GM19468 (cell line): ENCODE measurements around the gene SGCA.

Source experiments
- ATAC-seq: cut with Tn5 transposase; IDR thresholded peaks from one replicate; pipeline ENCODE4 v1.9.1; 2021; ENCODE audit warnings: mild to moderate bottlenecking, moderate library complexity, moderate number of reproducible peaks; ENCODE audit not compliant: unreplicated experiment; ENCODE audit errors: extremely low read depth

SGCA gene

GRCh38 chr17:50164697-50164988, 1.2 kb upstream of the SGCA start:
- no peak for ATAC-seq

DNA sequence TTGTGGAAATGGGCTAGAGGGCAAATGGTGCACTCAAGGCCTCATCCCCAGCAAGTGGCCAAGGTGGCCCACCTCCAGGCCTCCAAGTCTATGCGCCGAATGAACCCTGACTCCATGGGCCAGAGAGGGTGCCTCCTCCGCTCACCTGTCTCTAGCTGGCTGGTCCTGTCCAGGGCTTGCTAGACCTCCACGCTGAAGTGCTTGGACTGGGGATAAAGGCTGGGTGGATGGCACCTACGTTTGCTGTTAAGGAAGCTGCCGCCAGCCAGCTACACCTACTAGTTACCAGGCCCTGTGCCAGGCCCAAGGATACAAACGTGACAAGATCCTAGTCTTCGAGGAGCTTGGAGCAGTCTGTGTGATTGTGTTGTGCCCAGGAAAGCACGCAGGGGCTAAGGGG, 739 bp upstream of the SGCA start:
- no peak for ATAC-seq

DNA sequence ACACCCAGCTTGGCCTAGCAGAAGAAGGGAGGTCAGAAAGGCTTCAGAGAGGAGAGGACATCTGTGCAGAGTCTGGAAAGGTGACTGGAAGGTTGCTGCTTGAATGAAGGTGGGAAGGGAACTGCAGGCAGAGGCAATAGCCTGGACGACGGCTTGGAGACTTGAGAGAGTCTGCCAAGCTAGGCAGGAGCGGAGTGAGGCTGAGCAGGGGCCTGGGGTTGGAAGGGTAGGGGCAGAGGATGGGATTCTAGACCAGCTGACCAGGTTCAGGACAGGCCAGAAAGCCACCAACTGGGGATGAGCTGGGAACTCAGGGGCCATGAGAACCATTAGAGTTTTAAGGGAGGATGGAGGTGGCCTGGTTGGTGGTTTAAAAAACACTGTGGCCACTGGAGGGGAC, 339 bp upstream of the SGCA start:
- no peak for ATAC-seq

GRCh38 chr17:50166518-50167181, 845 bp downstream of the SGCA start:
- no peak for ATAC-seq

DNA sequence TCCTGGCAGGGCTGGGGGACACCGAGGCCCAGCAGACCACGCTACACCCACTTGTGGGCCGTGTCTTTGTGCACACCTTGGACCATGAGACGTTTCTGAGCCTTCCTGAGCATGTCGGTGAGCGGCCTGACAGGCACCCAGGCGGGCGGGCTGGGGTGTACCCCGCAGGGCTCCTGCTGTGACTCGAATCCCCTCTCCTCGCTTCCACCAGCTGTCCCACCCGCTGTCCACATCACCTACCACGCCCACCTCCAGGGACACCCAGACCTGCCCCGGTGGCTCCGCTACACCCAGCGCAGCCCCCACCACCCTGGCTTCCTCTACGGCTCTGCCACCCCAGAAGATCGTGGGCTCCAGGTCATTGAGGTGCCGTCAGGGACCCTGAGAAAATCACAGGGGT, 1.6 kb downstream of the SGCA start:
- ATAC-seq, result no peak

DNA sequence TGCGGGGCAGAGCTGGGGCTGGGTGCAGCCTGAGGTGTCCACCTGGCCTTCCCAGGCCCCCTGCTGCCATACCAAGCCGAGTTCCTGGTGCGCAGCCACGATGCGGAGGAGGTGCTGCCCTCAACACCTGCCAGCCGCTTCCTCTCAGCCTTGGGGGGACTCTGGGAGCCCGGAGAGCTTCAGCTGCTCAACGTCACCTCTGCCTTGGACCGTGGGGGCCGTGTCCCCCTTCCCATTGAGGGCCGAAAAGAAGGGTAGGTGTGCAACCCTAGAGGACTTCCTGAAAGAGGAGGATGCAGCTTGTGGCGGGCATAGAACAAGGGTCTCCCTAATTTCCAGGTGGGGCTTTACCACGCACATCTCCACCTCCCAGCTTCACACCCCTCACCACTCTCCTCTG, 2.5 kb downstream of the SGCA start:
- no peak for ATAC-seq

- no peak for ATAC-seq
Measured at GRCh38 chr17:50169121-50169764, 3.4 kb downstream of the SGCA start.

- no peak for ATAC-seq
Measured at GRCh38 chr17:50169881-50170459, 4.2 kb downstream of the SGCA start.

DNA sequence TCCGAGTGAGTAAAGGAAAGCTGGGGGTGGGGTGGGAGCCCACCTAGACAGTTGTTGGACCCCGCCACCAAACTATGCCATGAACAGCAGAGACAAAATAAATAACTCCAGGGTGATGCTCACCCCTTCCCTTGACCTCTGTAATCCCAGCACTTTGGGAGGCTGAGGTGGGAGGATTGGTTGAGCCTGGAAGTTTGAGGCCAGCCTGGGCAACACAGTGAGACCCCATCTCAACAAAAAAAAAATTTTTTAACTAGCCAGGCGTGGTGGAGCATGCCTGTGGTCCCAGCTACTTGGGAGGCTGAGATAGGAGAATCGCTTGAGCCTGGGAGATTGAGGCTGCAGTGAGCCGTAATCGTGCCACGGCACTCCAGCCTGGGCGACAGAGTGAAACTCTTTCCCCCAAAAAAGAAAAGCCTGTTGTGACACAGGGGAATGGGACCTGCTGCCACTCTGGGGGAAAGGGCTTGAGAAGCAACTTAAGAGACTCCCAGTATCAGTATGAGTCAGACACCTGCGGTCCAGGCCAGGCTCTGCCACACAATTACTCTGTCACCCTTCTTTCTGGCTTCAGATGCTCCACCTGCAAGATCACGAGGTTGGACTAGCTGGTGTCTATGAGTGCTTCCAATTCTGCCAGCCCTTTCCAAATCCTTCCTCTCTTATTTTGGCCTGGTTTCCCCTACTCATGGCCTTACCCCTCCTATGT, 5.0 kb downstream of the SGCA start:
- no peak for ATAC-seq

DNA sequence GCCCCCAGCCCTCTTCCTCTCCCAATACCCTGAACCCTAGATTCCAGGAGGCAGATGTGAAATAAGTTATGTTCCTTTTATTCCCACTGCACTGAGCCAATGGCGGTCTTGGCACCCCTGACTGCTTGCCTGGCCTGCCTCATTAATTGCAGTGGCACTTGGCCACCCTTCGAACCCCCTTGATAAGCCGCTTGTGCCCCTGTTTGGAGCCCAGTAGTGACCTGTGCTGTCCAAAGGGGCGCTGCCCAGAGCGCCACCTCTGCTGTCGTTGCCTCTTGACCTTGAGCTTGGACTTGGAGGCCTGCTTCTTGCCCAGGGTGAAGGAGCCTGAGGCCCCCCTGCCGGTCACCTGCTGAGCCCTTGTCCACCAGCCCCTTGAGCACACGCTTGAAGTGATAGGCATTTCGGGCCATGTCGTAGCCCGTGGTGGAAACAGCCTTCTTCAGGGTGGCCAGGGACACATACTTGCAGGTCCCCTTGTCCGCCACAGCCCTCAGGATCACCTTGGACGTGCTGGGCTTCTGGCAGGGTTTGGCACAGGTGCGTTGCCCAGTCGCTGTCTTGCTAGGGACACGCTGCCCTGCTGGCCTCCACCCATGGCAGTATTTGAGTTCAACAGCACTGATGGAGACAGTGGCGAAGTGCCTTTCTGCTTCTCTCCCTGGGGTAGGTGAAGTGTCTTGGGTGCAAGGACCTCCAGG, 5.7 kb downstream of the SGCA start:
- no peak for ATAC-seq

GRCh38 chr17:50172130-50172529, 6.3 kb downstream of the SGCA start:
- no peak for ATAC-seq

DNA sequence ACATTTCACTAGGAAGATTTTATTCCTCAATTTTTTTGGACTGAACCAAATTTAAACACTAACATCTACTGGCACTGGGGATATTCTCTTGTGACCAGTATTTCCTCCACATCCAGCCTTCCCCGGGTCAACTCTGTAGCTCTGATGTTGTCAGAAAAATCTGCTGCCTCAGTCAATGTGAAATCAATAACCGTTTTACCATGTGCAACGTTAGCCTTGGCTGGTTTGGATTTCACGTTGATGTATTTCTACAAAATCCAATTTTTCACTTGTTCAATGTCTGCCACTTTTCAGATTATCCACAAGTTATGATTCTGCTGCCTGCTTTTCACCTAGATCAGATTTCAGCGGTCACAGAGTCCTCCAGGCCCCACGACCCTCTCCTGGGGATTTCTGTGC, 7.1 kb downstream of the SGCA start:
- ATAC-seq, result no peak

DNA sequence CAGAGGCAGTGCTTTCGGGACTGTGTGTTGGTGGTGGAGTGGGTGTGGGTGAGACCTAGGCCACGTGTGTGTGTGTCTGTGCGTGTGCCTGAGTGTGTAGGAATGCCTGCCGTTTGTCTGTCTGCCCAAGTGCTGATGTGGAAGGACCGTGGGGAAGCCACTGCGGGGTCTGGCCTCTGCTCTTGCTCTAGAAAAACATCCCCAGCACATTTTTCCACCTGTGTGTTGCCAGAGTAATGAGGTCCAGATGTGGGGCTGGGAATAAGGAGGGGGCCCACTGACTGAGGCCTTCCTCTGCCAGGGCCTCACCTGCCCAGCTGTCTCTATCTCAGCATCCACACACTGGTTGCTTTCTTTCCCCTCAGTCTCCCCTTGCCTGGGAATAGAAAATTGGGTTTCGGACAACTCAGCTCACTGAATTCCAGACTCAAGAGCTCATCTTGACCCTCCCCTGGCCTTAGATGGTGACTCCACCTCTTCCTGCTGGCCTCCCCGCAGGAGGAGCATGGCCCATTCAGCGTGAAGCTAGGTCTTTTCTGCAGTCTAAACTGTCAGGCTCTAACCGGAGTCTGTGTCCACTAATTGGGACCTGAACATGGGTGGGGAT, 7.6 kb downstream of the SGCA start:
- ATAC-seq, result no peak

DNA sequence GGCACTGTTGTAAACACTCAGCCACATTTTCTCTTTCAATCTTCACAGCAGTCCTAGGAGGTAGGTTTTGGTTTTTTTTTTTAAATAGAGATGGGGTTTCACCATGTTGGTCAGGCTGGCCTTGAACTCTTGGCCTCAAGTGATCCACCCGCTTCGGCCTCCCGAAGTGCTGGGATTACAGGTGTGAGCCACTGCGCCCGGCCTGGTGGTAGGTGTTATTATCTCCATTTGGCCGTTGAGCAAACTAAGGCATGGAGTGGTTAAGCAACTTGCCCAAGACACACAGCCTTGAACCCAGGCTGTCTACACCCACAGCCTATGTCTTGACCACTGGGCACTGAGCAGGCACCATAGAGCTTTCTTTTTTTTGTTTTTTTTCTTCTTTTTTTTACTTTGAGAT, 8.6 kb downstream of the SGCA start:
- no peak for ATAC-seq

- ATAC-seq, result no peak
Measured at GRCh38 chr17:50175035-50175807, 9.4 kb downstream of the SGCA start.

DNA sequence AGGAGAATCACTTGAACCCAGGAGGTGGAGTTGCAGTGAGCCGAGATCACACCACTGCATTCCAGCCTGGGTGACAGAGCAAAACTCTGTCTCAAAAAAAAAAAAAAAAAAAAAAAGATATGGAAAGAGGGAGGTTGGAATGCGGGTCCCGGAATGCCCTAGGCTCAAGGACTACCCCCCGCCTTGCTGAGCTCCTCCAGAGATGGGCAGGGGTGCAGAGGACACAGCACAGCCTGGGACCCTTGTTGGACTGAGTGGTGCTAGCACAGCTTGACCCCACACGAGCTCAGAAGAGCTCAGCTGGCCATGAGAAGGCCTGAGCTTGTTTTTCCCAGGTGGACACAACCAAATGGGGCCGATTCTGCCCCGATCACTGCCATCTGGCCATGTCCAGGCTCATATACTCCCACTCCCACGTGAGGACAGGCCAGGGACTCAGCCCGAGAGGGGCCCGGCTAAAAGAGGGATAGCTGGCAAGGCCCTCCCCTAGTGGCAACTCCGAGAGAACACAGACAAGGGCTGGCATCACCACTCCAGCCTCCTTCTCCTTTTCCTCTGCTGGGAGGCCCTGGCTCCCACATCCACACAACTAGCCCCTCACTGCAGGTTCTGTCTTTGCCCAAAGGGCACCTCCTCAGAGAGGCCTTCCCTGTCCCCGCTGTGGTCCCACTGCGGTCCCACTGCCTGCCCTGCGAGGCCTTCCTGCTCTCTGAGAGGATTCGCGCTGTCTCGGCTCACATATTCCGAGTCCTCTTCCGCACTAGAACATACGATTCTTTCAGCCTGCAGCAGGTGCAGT, 11.0 kb downstream of the SGCA start:
- no peak for ATAC-seq

- ATAC-seq, result no peak
Measured at GRCh38 chr17:50177476-50177875, 11.7 kb downstream of the SGCA start.

DNA sequence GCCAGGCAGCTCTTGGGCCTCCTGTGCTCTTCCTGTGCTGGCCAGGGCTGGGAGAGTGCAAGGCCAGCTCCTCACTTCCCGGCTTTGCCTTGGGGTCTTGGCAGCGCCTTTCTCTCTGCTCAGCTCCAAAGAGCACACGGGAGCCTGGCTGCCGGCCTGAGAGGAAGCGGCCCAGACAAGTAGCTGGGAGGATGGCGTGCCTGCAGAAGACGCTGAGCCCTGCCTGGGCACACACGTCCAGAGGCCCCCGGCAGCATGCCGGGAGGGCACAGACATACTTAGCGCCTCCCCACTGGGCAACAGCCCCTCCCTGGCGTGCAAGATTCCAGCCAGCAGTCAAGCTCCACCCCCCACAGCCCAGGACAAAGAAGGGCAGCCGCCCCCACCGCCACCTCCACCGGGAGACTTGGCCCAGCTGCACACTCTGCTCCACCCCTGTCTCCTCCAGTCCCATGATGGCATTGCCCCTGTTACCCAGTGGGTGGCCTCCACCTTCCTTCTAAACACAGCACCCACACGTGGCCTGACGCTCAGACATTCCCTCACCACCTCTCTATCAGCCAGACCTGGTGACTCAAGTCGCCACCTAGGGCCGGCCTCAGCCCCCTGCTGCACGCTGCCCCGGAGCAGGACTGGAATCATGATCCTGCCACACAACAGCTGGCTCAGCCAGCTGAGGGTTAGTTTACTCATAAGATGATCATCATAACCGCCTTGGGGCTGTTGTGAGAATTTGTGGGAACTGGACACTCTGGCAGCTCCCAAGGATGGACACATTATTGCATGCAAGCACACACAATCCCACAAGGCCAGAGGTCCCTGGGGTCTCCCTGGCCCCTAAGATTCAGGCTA, 12.4 kb downstream of the SGCA start:
- no peak for ATAC-seq
